ENCODE results near the gene SLC17A1. TPM values are rescaled to one million over a fixed set of nuclear protein-coding genes. Genes with fewer than 3 reads are reported as not detected.
A peak's percentile ranks its signal among the peaks of the same experiment; 100 is the strongest.
"Not testable (repeated sequence)": the region's sequence is repeated elsewhere in the genome, so short reads cannot be mapped to it uniquely, and the experiment has no call there.

SLC17A1 gene
- total RNA-seq, 1 donor from 2014 or later: not detected

GRCh38 chr6:25754535-25754934 lies 77.3 kb downstream of the SLC17A1 start, which contains the start of gene SLC17A4:
TSS of gene SLC17A4 (plus strand) at chr6:25754742. CDS start at chr6:25761963, 7,221 bp downstream.
- H3K4me3 Mint-ChIP-seq (ENCODE audit: low read depth): peak within 1 kb of the TSS; percentile 47
- H3K36me3 Mint-ChIP-seq (ENCODE audit: insufficient read depth): no peaks in the 10 kb centered on the region
- H3K27me3 Mint-ChIP-seq: no peaks in the 10 kb centered on the region
- TF ChIP-seq CTCF (IDR thresholded peaks at IDR 0.05; ENCODE audit: unreplicated experiment): no peak
- H3K4me1 Mint-ChIP-seq (ENCODE audit: low read depth): peaks cover 65% of the 10 kb centered on the region
- peak within 1 kb of the TSS; percentile 78 for H3K27ac Mint-ChIP-seq
- H3K9me3 Mint-ChIP-seq (ENCODE audit: low read depth): peaks cover 3% of the 10 kb centered on the region
- DNase-seq (ENCODE audit: low spot score, unreplicated experiment): no peak

DNA sequence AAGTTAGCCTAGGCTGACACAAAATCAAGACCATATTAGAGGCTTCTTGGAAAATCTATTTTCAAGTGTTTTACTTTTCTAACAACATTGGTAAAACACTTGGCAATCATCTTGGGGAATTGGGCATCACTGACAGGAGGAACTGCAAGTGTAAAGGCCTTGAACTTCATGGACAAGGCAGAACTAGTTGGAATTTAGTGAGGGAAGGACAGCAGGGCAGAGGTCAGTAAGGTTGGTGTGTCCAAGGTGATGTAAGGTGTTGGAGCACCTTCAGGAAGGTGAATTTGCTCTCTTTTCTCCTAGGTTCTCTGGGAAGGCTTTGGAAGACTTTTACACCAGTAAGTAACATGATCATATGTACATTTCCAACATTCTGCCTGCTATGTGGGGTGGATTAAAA lies 78.8 kb downstream of the SLC17A1 start:
- H3K4me1 Mint-ChIP-seq (ENCODE audit: low read depth): peaks cover 67% of the 10 kb centered on the region
- peaks cover 3% of the 10 kb centered on the region for H3K9me3 Mint-ChIP-seq (ENCODE audit: low read depth)
- H3K27me3 Mint-ChIP-seq: no peaks in the 10 kb centered on the region
- no peak overlapping the region for H3K4me3 Mint-ChIP-seq (ENCODE audit: low read depth)
- no peak for TF ChIP-seq CTCF (IDR thresholded peaks at IDR 0.05; ENCODE audit: unreplicated experiment)
- H3K36me3 Mint-ChIP-seq (ENCODE audit: insufficient read depth): no peaks in the 10 kb centered on the region
- DNase-seq (ENCODE audit: low spot score, unreplicated experiment): no peak
- H3K27ac Mint-ChIP-seq: no peak overlapping the region

GRCh38 chr6:25750906-25751305 lies 80.9 kb downstream of the SLC17A1 start:
- Mint-ChIP-seq H3K36me3 (ENCODE audit: insufficient read depth) (no peaks in the 10 kb centered on the region), H3K27me3 (no peaks in the 10 kb centered on the region), H3K27ac (no peak overlapping the region), H3K4me3 (ENCODE audit: low read depth) (no peak overlapping the region), H3K4me1 (ENCODE audit: low read depth) (peaks cover 58% of the 10 kb centered on the region), H3K9me3 (ENCODE audit: low read depth) (peaks cover 3% of the 10 kb centered on the region)
- no peak for DNase-seq (ENCODE audit: low spot score, unreplicated experiment)
- no peak for TF ChIP-seq CTCF (IDR thresholded peaks at IDR 0.05; ENCODE audit: unreplicated experiment)

GRCh38 chr6:25749837-25750236 lies 82.0 kb downstream of the SLC17A1 start:
- no peaks in the 10 kb centered on the region for H3K27me3 Mint-ChIP-seq

GRCh38 chr6:25748601-25749517 lies 83.0 kb downstream of the SLC17A1 start:
- not testable (repeated sequence) for DNase-seq (ENCODE audit: low spot score, unreplicated experiment); H3K27me3 Mint-ChIP-seq; H3K36me3 Mint-ChIP-seq (ENCODE audit: insufficient read depth); H3K9me3 Mint-ChIP-seq (ENCODE audit: low read depth)
- Mint-ChIP-seq H3K4me3 (ENCODE audit: low read depth) (peak overlapping the region; percentile 22), H3K27ac (peak overlapping the region; percentile 98), H3K4me1 (ENCODE audit: low read depth) (peaks cover 39% of the 10 kb centered on the region)

More at GRCh38 chr6:25749837-25750236, 82.0 kb downstream of the SLC17A1 start:
- peaks cover 3% of the 10 kb centered on the region for H3K9me3 Mint-ChIP-seq (ENCODE audit: low read depth)
- H3K27ac Mint-ChIP-seq: peak overlapping the region; percentile 98
- H3K4me3 Mint-ChIP-seq (ENCODE audit: low read depth): no peak overlapping the region
- TF ChIP-seq CTCF (IDR thresholded peaks at IDR 0.05; ENCODE audit: unreplicated experiment): no peak
- H3K36me3 Mint-ChIP-seq (ENCODE audit: insufficient read depth): no peaks in the 10 kb centered on the region
- peaks cover 47% of the 10 kb centered on the region for H3K4me1 Mint-ChIP-seq (ENCODE audit: low read depth)
- DNase-seq (ENCODE audit: low spot score, unreplicated experiment): no peak

Measured in progenitor cell of endocrine pancreas (in vitro differentiated cells).